Subcutaneous adipose tissue (tissue), 4 donors: ENCODE data around the gene ITK. TPM values are rescaled to one million over a fixed set of nuclear protein-coding genes. Genes with fewer than 3 reads are reported as not detected.

Experiments used
- CTCF ChIP-seq: fragments of 450-650 bp; IDR thresholded peaks from one replicate; pipeline ENCODE4 v1.5.1; 2016; ENCODE audit warnings: low read depth, mild to moderate bottlenecking, control low read depth, antibody characterized with exemption, moderate library complexity
- total RNA-seq, 4 donors: library from RNA; depleted of rRNA; stranded (reverse); fragments of >200 nt; gene quantifications; one replicate each; pipeline ENCODE4 v1.1.0, GENCODE V29; 2016

ITK gene
- total RNA-seq, 4 donors from 2014 or later = 2.8 to 8.8 (median 5.3) TPM

DNA sequence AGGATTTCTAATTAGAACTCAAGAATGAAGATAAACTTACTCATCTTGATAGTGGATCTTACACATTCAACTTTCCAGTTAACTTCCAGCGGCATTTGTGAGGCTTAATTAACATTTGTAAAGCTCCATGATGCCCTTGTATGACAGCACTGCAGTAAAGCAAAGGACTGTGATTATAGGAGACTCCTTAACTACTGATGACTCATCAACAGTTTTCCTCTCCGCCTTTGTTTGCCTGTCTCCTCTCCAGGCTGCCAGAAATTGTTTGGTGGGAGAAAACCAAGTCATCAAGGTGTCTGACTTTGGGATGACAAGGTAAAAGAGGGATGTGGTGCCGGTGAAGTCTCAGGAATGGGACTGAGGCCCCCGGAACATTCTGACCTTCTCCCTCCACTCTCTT lies 64.8 kb downstream of the ITK start:
- TF ChIP-seq CTCF = no peak

- no peak for TF ChIP-seq CTCF
Measured at GRCh38 chr5:157245886-157246285, 65.2 kb downstream of the ITK start.

GRCh38 chr5:157247267-157247666 lies 66.6 kb downstream of the ITK start:
- TF ChIP-seq CTCF = no peak

DNA sequence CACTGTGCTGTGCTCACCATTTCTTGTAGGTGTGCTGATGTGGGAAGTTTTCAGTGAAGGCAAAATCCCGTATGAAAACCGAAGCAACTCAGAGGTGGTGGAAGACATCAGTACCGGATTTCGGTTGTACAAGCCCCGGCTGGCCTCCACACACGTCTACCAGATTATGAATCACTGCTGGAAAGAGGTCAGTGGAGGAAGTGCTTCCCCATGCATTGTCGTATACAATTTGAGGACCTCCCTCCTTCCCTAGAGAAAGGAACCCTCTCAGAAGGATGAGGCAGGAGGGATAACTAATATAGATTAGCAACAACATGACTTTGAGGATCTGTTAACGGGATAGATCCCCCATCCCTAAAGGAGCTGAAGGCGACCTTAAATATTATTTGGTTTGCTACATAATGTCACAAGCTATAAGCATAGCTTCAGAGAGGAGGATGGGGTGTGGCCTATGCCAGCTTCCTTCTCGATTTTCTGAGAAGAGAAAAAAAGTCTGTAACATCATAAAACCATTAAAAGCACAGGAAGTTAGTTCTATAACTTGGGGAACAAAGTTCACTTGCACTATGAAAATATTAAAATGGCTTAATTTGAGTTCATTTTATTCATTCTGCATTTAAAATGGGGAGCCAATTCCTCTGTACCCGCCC lies 68.3 kb downstream of the ITK start:
- no peak for TF ChIP-seq CTCF

GRCh38 chr5:157252711-157253465 lies 72.2 kb downstream of the ITK start:
- TF ChIP-seq CTCF = no peak

DNA sequence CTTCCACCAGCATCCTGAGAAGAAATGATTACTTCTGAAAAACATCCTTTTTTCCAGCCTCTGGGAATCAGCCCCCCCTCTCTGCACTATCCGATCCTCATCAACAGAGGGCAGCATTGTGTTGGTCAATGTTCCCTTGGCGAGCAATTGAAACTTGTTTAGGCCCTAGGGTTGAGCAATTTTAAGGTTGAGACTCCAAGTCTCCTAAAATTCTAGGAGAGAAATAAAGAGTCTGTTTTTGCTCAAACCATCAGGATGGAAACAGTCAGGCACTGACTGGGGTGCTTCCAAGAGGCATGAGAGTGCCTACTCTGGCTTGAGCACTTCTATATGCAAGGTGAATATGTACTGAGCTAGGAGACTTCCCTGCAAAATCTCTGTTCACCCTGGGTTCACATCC lies 72.9 kb downstream of the ITK start:
- TF ChIP-seq CTCF = no peak

DNA sequence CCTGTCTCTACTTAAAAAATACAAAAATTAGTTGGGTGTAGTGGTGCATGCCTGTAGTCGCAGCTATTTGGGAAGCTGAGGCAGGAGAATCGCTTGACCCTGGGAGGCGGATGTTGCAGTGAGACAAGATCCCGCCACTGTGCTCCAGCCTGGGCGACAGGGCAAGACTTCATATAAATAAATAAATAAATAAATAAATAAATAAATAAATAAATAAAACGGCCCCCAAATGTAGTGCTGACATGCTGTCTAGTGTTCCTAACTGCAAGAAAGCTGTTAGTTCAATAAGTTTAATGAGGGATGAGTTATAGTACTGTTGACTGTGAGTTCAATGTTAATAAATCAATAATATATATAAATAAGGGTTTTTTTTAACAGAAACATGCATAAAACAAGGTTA lies 77.8 kb downstream of the ITK start:
- TF ChIP-seq CTCF = no peak
